DMS 273 (cell line): Measurements from ENCODE around the gene HTRA3.

Experiments used
- DNase-seq: peaks from one replicate; lab custom pipeline; 2025; ENCODE audit not compliant: unreplicated experiment; lab: John Stamatoyannopoulos, UW

The HTRA3 gene

GRCh38 chr4:8290701-8290970 lies 21.1 kb downstream of the HTRA3 start:
- DNase-seq, result no peak

GRCh38 chr4:8291036-8291682 lies 21.6 kb downstream of the HTRA3 start:
- DNase-seq, result no peak

- no peak for DNase-seq
Measured at GRCh38 chr4:8291701-8292477, 22.3 kb downstream of the HTRA3 start.

GRCh38 chr4:8292478-8293107 lies 23.0 kb downstream of the HTRA3 start:
- no peak for DNase-seq

- DNase-seq, result no peak
Measured at GRCh38 chr4:8293131-8293975, 23.8 kb downstream of the HTRA3 start.

GRCh38 chr4:8294036-8294435 lies 24.5 kb downstream of the HTRA3 start:
- DNase-seq, result no peak

GRCh38 chr4:8294775-8295174 lies 25.2 kb downstream of the HTRA3 start:
- DNase-seq, result no peak

GRCh38 chr4:8295471-8295870 lies 25.9 kb downstream of the HTRA3 start:
- DNase-seq, result no peak

GRCh38 chr4:8296491-8296890 lies 26.9 kb downstream of the HTRA3 start:
- no peak for DNase-seq

- DNase-seq, result no peak
Measured at GRCh38 chr4:8297141-8297601, 27.6 kb downstream of the HTRA3 start.

GRCh38 chr4:8297691-8298485 lies 28.3 kb downstream of the HTRA3 start:
- no peak for DNase-seq

GRCh38 chr4:8300832-8301231 lies 31.3 kb downstream of the HTRA3 start:
- DNase-seq, result no peak

GRCh38 chr4:8301851-8302730 lies 32.5 kb downstream of the HTRA3 start:
- no peak for DNase-seq

GRCh38 chr4:8303081-8303480 lies 33.5 kb downstream of the HTRA3 start:
- no peak for DNase-seq

GRCh38 chr4:8303485-8304281 lies 34.1 kb downstream of the HTRA3 start:
- DNase-seq, result no peak

GRCh38 chr4:8304827-8305695 lies 35.5 kb downstream of the HTRA3 start:
- no peak for DNase-seq

- no peak for DNase-seq
Measured at GRCh38 chr4:8305851-8306471, 36.4 kb downstream of the HTRA3 start.
